Stomach (tissue), 9 donors: Measurements from ENCODE around the gene LRCH1. TPM values are rescaled to one million over a fixed set of nuclear protein-coding genes. Genes with fewer than 3 reads are reported as not detected.

Experiments used
- DNase-seq, 2 donors: peaks; one replicate each; pipeline versions ENCODE4 v3.0.0 to v3.0.0-alpha.2; 2013 to 2019
- H3K27ac ChIP-seq, 5 donors: fragments of 200-600 bp in 4 of 5; sonication (generic) in 4 of 5; one replicate each; pipeline ENCODE4 v1.5.1; 2013 to 2019; ENCODE audit warnings: mild to moderate bottlenecking in 1 of 5, moderate library complexity in 1 of 5
- H3K27me3 ChIP-seq, 3 donors: fragments of 200-600 bp; sonication (generic); one replicate each; pipeline ENCODE4 v1.5.1; 2017 to 2019; ENCODE audit warnings: mixed run types in 1 of 3
- H3K36me3 ChIP-seq, 4 donors: fragments of 200-600 bp; sonication (generic); 1 replicate in 3 of 4; 2 replicates in 1 of 4; pipeline ENCODE4 v1.5.1; 2016 to 2019
- H3K4me1 ChIP-seq, 4 donors: fragments of 200-600 bp; sonication (generic); one replicate each; pipeline ENCODE4 v1.5.1; 2016 to 2019
- H3K4me3 ChIP-seq, 4 donors: fragments of 200-600 bp; sonication (generic) in 3 of 4; one replicate each; pipeline ENCODE4 v1.5.1; 2016 to 2019; ENCODE audit warnings: mild to moderate bottlenecking in 1 of 4
- H3K9me3 ChIP-seq, 4 donors: fragments of 200-600 bp; sonication (generic); one replicate each; pipeline ENCODE4 v1.5.1; 2016 to 2019
- EP300 ChIP-seq: sonication (generic); formaldehyde crosslinking; IDR thresholded peaks from one replicate; pipeline ENCODE4 v1.6.1; 2017; ENCODE audit warnings: antibody characterized with exemption
- POLR2A ChIP-seq, 4 donors: fragments of 450-650 bp; IDR thresholded peaks; one replicate each; pipeline ENCODE4 v1.6.1; 2016; ENCODE audit warnings: antibody characterized with exemption in 4 of 4, control low read depth in 2 of 4, mild to moderate bottlenecking in 1 of 4, moderate library complexity in 1 of 4
- POLR2AphosphoS5 ChIP-seq, 3 donors: sonication (generic); formaldehyde crosslinking; IDR thresholded peaks; one replicate each; pipeline ENCODE4 v1.6.1; 2016; ENCODE audit warnings: antibody characterized with exemption in 3 of 3
- WGBS, 5 donors: extraction: QIAGEN DNeasy Blood & Tissue Kit in 3 of 5; methylation state at CpG; one replicate each; pipeline versions ENCODE4 v1.1.5 to v1.1.7; 2013 to 2018; 5-methylcytosine and 5-hydroxymethylcytosine counted together
- intact Hi-C: fragments of 100-400 bp; cut with DNase I; formaldehyde crosslinking; loops from one replicate; pipeline ENCODE4 v1.15.1; 2023; ENCODE audit warnings: low total_unique reads
- polyA plus RNA-seq, 3 donors: library from polyadenylated mRNA; stranded (reverse); fragments of 200-250 nt; gene quantifications; one replicate each; pipeline ENCODE4 v1.2.3, GENCODE V29; 2013
- total RNA-seq, 5 donors: library from RNA; depleted of rRNA; stranded (reverse); fragments of >200 nt; gene quantifications; one replicate each; pipeline versions ENCODE4 v1.1.0 to v1.2.3, GENCODE V29; 2014 to 2016
- TF ChIP-seq, protein P1 (sequence below), 7 experiments: fragments of 450-650 bp in 4 of 7; fragments of 200-600 bp in 3 of 7; sonication (generic) in 3 of 7; IDR thresholded peaks; one replicate each; pipeline ENCODE4 v1.5.1; 2016 to 2019; ENCODE audit warnings: antibody characterized with exemption in 7 of 7, control low read depth in 2 of 7, mild to moderate bottlenecking in 1 of 7
- donor health status: healthy with polysubstance abuse.
- donor health status: Bipolar disorder and iron deficiency.
- donor health status: healthy.

The LRCH1 gene
- total and polyA plus RNA-seq, 8 donors, result 5.4 to 70.6 (median 19.4) TPM

DNA sequence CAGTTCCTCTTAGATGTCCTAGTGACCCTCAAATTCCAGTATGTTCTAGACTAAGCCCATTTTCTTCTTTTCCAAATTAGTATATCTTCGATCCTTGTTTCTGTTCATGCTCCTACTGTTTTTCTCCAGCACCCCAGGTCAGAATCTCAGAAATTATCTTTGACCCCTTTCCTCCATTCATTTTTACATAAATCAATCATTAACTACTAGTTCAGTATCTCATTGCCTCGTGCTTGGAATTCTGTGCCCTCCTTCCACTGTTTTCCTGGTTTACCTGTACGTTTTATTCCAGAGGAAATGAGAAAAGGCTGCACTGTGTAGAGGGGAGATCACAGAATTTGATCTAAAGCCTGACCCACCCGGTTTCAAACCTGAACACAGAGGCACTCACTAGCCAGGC is 107.9 kb downstream of the LRCH1 start:
- Histone ChIP-seq H3K27me3 (no peaks in the 10 kb centered on the region), H3K4me1 (peaks cover 49 to 98% (median 87%) of the 10 kb centered on the region in 4 donors), H3K27ac (peak overlapping the region; percentile 56 to 88 (median 71)), H3K9me3 (no peaks in the 10 kb centered on the region), H3K4me3 (no peak overlapping the region), H3K36me3 (no peaks in the 10 kb centered on the region)
- 37 to 57% (median 40%) methylated on average over 4 of the region's 4 CpGs for WGBS, 5 donors
- intact Hi-C loops, result no loop called here
- TF ChIP-seq, protein P1, sequence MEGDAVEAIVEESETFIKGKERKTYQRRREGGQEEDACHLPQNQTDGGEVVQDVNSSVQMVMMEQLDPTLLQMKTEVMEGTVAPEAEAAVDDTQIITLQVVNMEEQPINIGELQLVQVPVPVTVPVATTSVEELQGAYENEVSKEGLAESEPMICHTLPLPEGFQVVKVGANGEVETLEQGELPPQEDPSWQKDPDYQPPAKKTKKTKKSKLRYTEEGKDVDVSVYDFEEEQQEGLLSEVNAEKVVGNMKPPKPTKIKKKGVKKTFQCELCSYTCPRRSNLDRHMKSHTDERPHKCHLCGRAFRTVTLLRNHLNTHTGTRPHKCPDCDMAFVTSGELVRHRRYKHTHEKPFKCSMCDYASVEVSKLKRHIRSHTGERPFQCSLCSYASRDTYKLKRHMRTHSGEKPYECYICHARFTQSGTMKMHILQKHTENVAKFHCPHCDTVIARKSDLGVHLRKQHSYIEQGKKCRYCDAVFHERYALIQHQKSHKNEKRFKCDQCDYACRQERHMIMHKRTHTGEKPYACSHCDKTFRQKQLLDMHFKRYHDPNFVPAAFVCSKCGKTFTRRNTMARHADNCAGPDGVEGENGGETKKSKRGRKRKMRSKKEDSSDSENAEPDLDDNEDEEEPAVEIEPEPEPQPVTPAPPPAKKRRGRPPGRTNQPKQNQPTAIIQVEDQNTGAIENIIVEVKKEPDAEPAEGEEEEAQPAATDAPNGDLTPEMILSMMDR (IDR thresholded peaks at IDR 0.05), result no peak
- TF ChIP-seq POLR2AphosphoS5 (IDR thresholded peaks at IDR 0.05), result no peak
- TF ChIP-seq POLR2A (IDR thresholded peaks at IDR 0.05), result no peak
- no peak for TF ChIP-seq EP300
- no peak for DNase-seq

DNA sequence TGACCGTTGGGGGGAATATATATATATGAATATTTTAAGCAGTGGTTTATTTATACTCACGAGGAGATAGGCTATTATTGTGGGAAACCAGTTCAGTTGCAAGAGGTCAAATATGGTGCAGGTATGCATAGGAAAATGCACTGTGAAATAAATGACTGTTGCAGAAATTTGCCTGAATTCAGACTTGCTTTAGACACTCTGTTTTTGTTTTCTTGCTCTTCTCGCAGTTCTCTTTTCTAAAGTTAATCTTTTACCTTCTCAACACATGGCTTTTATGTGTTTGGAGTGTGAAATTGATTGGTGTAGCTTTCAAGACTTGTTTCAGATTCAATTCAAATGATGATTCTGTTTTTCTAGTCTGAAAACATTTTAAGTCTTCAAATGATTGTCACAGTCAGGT is 109.7 kb downstream of the LRCH1 start:
- Histone ChIP-seq H3K27me3 (no peaks in the 10 kb centered on the region), H3K4me3 (no peak overlapping the region), H3K36me3 (no peaks in the 10 kb centered on the region), H3K9me3 (no peaks in the 10 kb centered on the region), H3K4me1 (peaks cover 58 to 100% (median 90%) of the 10 kb centered on the region in 4 donors), H3K27ac (peak overlapping the region in 3 of 5 donors; percentile 3 to 88 (median 3))
- TF ChIP-seq POLR2AphosphoS5 (IDR thresholded peaks at IDR 0.05) (no peak), EP300 (no peak), POLR2A (IDR thresholded peaks at IDR 0.05) (no peak)
- TF ChIP-seq, protein P1 (IDR thresholded peaks at IDR 0.05), result no peak
- intact Hi-C loops, result no loop called here
- 35 to 47% (median 37%) methylated on average over 3 of the region's 3 CpGs for WGBS, 5 donors
- DNase-seq, result no peak

DNA sequence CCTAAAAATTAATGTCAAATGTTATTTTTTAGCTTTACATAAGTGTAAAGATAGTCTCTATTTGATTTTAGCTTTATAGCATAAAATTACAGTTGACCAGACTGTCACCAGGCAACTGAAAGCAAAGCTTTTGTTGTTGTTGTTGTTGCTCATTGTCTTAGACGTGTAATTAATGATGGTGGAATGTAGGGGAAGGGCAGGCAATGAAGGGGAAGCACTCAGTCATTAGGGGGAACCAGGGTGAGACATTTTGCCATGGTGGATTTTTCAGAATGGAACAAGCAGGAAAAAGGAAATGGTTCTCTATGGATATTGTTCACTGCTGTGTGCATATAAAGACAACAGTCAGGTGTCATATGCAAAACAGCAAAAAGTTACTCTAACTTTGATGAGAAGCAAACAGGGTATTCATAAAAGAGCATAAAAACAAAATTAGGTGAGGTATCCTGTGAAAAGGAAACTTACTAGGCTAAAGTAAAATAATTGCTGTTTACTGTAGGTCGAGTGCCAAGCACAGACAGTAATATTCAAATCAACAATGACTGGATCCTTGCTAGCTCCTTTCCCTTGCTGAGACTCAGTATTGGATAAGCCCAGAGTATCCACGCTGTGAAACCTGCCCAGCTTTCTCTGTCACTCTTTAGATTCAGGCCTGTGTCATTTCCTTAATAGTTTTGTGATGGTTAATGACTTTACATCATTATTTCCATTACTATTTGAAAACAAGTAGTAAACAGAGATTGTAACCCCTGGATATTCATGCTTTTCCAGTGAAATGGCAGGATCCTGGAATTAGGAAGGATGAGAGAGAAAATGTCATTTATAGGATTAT is 110.5 kb downstream of the LRCH1 start:
- DNase-seq, result no peak
- WGBS, 5 donors, result 42 to 50% (median 45%) methylated on average over 3 of the region's 3 CpGs
- no peaks in the 10 kb centered on the region for H3K36me3 ChIP-seq
- H3K27me3 ChIP-seq, result no peaks in the 10 kb centered on the region
- no peak overlapping the region for H3K4me3 ChIP-seq
- H3K27ac ChIP-seq, result peak overlapping the region in 4 of 5 donors; percentile 3 to 88 (median 60)
- H3K4me1 ChIP-seq, result peaks cover 66 to 100% (median 91%) of the 10 kb centered on the region in 4 donors
- TF ChIP-seq POLR2AphosphoS5 (IDR thresholded peaks at IDR 0.05) (no peak), EP300 (no peak), POLR2A (IDR thresholded peaks at IDR 0.05) (no peak)
- TF ChIP-seq, protein P1 (IDR thresholded peaks at IDR 0.05), result no peak
- intact Hi-C loops, result no loop called here
- no peaks in the 10 kb centered on the region for H3K9me3 ChIP-seq

DNA sequence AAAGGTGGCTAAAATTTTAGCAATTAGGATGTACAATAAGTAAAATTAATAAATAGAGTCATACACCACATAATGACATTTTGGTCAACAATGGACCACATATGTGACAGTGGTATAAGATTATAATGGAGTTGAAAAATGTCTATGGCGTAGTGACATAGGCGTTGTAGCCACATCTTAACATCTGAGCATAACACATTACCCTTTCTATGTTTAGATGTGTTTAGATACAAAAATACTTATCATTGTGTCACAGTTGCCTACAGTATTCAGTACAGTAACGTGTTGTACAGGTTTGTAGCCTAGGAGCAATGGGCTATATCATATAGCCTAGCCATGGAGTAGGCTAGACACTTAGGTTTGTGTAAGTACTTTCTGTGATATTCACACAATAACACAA is 111.2 kb downstream of the LRCH1 start:
- TF ChIP-seq EP300, result no peak
- no peak for TF ChIP-seq POLR2A (IDR thresholded peaks at IDR 0.05)
- TF ChIP-seq, protein P1 (IDR thresholded peaks at IDR 0.05), result no peak
- TF ChIP-seq POLR2AphosphoS5 (IDR thresholded peaks at IDR 0.05), result no peak
- Histone ChIP-seq H3K27me3 (no peaks in the 10 kb centered on the region), H3K27ac (peak overlapping the region in 3 of 5 donors; percentile 76 to 88 (median 79)), H3K4me1 (peaks cover 71 to 100% (median 91%) of the 10 kb centered on the region in 4 donors), H3K4me3 (no peak overlapping the region), H3K36me3 (no peaks in the 10 kb centered on the region), H3K9me3 (no peaks in the 10 kb centered on the region)
- no peak for DNase-seq
- intact Hi-C loops, result no loop called here
- WGBS, 5 donors, result 89 to 95% (median 93%) methylated on average over 3 of the region's 3 CpGs
